GM12875 (cell line): Measurements from ENCODE around the gene ZNF804A.

Experiments
- H3K4me3 ChIP-seq: one replicate; pipeline ENCODE4 v1.5.1; 2011; ENCODE audit warnings: low read depth, low read length, control low read depth
- TF ChIP-seq, protein P1 (sequence below): IDR thresholded peaks from 2 replicates; pipeline ENCODE4 v1.5.1; 2011; ENCODE audit warnings: low read depth, mild to moderate bottlenecking, control low read depth, inconsistent platforms, low read length, moderate library complexity, borderline replicate concordance; ENCODE audit not compliant: insufficient read depth

Gene ZNF804A

DNA sequence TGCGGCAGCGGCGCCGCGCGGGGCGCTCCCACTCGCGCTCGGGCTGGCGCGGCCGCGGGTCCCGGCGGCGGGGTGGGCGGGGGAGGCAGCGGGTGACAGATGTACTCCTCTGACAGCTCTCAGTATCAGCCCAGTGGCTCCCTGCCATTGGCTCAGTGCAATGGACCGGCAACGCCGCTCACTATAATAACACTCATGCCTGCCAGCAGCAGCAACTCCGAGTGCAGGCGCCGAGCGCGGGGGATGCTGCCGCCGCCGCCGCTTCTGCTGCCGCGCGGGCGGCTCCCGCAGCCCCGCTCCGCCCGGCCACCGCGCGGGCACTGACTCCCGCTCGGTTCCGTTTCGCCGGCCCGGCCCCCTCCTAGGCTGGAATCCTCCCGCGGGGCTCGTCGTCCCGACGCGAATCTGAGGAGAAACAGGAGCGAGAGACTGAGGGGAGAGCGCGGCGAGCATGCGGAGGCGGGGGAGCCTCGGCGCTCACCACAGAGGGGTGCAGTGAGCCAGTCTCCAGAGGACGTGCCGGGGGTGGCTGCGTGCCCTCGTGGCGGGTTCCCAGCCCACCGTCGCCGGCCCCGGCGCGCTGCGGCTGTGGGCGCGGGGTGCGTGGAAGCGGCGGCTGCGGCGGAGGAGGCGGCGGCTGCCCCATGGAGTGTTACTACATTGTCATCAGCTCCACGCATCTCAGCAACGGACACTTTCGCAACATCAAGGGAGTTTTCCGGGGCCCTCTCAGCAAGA lies at the start of gene ZNF804A:
Gene ZNF804A (plus strand): TSS at position 214 of the 738 bp plus-strand sequence. CDS start 431 bp downstream, at position 645.
- H3K4me3 ChIP-seq, result peak within 1 kb of the TSS; percentile 66
- TF ChIP-seq, protein P1, sequence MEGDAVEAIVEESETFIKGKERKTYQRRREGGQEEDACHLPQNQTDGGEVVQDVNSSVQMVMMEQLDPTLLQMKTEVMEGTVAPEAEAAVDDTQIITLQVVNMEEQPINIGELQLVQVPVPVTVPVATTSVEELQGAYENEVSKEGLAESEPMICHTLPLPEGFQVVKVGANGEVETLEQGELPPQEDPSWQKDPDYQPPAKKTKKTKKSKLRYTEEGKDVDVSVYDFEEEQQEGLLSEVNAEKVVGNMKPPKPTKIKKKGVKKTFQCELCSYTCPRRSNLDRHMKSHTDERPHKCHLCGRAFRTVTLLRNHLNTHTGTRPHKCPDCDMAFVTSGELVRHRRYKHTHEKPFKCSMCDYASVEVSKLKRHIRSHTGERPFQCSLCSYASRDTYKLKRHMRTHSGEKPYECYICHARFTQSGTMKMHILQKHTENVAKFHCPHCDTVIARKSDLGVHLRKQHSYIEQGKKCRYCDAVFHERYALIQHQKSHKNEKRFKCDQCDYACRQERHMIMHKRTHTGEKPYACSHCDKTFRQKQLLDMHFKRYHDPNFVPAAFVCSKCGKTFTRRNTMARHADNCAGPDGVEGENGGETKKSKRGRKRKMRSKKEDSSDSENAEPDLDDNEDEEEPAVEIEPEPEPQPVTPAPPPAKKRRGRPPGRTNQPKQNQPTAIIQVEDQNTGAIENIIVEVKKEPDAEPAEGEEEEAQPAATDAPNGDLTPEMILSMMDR, result no peak

DNA sequence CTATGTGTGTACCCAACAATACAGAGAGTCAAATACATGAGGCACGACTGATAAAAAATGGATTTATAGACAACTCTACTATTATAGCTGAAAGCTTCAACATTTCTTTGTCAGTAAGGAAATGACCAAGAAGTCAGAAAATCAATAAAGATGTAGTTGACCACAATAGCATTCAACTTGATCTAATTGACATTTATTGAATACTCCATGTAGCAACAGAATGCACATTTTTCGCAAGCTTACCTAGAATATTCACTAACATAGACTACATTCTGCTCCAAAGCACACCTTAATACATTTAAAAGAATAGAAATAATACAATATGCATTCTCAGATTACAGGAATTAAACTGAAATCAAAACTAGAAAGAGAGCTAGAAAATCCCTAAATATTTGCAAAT lies 49.2 kb upstream of the ZNF804A start:
- H3K4me3 ChIP-seq, result no peak overlapping the region
- TF ChIP-seq, protein P1, result no peak

DNA sequence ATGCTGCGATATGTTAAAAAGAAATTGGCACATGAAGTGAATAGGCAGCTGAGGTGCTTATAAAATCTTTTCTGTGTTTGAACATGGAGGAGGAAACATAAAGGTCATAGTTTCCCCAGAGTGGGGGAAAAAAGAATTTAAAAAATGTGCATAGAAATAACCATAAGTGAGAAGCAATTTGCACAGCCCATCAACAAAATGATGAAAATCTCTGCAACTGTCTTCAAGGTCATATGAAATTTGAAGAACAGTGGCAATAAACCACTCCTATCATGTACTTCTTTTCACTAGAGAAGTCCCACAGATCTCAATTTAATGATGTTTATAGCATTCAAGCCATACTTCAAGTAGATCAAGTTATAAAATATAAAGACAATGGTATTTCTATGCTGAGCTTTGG lies 46.7 kb upstream of the ZNF804A start:
- H3K4me3 ChIP-seq, result no peak overlapping the region
- TF ChIP-seq, protein P1, result no peak

DNA sequence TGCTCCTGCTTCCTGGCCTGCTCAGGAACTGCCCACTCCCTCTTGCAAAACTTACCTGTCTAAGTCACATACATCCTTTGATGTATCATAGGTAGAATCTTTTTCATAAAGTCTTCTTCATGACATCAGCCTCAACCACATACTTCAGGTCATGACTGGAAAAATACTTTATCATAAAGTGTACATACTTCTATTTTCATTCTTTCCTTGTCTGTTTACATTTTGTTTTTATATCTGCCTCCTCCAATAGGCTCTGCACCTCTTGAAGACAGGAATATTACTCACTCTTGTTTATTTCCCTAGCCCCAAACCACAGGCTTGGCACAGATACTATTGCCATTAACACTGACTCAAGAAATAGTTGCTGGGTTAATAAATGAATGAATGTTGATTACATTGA lies 43.6 kb upstream of the ZNF804A start:
- TF ChIP-seq, protein P1, result no peak
- H3K4me3 ChIP-seq, result no peak overlapping the region

DNA sequence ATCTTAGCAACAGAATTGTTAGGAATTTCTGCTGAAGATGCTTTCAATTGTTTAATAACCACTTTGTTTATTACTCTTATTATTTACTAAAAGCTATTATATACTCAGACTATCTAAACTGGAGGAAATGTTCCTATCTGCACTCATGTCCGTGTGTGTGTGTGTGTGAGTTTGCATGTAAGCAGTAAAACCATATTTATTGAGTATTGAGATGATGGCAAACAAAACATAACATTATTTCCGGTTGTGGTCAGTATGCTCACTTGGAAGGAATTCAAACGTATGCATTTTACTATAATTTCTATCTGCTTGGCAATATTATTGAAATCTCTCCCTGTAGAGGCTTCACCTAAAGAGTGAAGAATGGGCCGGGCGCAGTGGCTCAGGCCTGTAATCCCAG lies 43.0 kb upstream of the ZNF804A start:
- H3K4me3 ChIP-seq, result no peak overlapping the region
- TF ChIP-seq, protein P1, result no peak

DNA sequence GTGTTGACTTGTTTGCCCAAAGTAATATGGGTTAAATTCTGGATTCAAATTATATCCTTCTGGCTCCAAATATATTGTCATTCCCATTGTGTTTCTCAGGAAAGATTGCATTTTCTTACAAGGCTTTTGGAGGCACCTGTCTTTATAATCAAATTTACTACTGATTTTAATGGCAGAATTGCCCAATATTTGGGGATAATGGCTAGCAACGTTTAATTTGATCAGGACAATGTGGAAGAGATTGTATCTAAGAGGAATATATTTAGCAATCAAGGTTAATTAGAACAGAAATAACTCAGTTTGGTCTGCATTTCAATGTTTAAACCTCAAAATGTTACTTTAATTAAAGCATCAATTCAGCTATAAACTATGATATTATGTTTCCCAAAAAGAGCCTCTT lies 41.7 kb upstream of the ZNF804A start:
- no peak overlapping the region for H3K4me3 ChIP-seq
- TF ChIP-seq, protein P1, result no peak
